Activated B cell treated with CpG ODN at 0.5 μM for 24 hours (primary cell): ENCODE measurements around the gene SFXN5. TPM values are rescaled to one million over a fixed set of nuclear protein-coding genes. Genes with fewer than 3 reads are reported as not detected.
A peak's percentile ranks its signal among the peaks of the same experiment; 100 is the strongest.

Experiments
- ATAC-seq: fragments of 200-7000 bp; cut with Tn5 transposase; one replicate; pipeline ENCODE4 v1.10.0; 2021; ENCODE audit warnings: low read depth, mild to moderate bottlenecking, moderate library complexity
- CTCF ChIA-PET: fragments of 350-600 bp; sonication (Branson Sonifier 250); formaldehyde crosslinking; loops from one replicate; lab custom pipeline; 2021; ENCODE audit warnings: antibody characterized with exemption; lab: Charles Lee
- POLR2A ChIA-PET: fragments of 350-600 bp; sonication (Branson Sonifier 250); formaldehyde crosslinking; loops from one replicate; lab custom pipeline; 2021; ENCODE audit warnings: antibody characterized with exemption; lab: Charles Lee
- DNase-seq: peaks from one replicate; pipeline ENCODE4 v3.0.0; 2022
- H3K27ac Mint-ChIP-seq: one replicate; pipeline ENCODE4 v1.8.0; 2020; ENCODE audit warnings: mixed read lengths
- H3K27me3 Mint-ChIP-seq: one replicate; pipeline ENCODE4 v1.8.0; 2021; ENCODE audit warnings: mixed read lengths
- H3K36me3 Mint-ChIP-seq: one replicate; pipeline ENCODE4 v1.8.0; 2021; ENCODE audit warnings: low read depth, mixed read lengths
- H3K4me1 Mint-ChIP-seq: one replicate; pipeline ENCODE4 v1.8.0; 2021; ENCODE audit warnings: mixed read lengths
- H3K4me3 Mint-ChIP-seq: one replicate; pipeline ENCODE4 v1.8.0; 2020; ENCODE audit warnings: mild to moderate bottlenecking, mixed read lengths
- H3K9me3 Mint-ChIP-seq: one replicate; pipeline ENCODE4 v1.8.0; 2020; ENCODE audit warnings: mixed read lengths
- intact Hi-C: fragments of 100-400 bp; cut with micrococcal nuclease; formaldehyde crosslinking; loops from one replicate; pipeline ENCODE4 v1.15.1; 2024
- total RNA-seq: library from RNA; stranded (reverse); gene quantifications from 2 replicates; pipeline ENCODE4 v1.2.3, GENCODE V29; 2022
- TF ChIP-seq, protein P1 (sequence below): fragments of 200-600 bp; IDR thresholded peaks from one replicate; pipeline ENCODE4 v1.8.0; 2022; ENCODE audit warnings: antibody characterized with exemption, mild to moderate bottlenecking

SFXN5 gene
- total RNA-seq, 1 donor from 2014 or later, result 13.9 TPM

DNA sequence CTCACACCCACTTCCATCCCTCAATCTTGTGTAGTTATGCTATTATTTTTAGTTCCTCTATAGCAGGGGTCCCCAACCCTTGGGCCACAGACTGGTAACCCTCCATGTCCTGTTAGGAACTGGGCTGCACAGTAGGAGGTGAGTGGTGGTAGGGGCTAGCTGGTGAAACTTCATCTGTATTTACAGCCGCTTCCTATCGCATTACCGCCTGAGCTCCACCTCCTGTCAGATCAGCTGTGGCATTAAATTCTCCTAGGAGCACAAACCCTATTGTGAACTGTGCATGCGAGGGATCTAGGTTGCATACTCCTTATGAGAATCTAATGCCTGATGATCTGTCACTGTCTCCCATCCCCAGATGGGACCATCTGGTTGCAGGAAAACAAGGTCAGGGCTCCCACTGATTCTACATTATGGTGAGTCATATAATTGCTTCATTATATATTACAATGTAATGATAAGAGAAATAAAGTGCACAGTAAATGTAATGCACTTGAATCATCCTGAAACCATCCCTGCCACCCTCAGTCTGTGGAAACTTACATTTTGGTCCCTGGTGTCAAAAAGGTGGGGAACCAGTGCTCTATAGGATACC, 42.9 kb upstream of the SFXN5 start:
- intact Hi-C loops, result loop anchor here (5.0 kb wide), 4 partner anchors 118 to 1843 kb away; partner anchors contain the start of genes ALMS1, CCT7, EMX1 and POLE4
- no peak overlapping the region for H3K27ac Mint-ChIP-seq

DNA sequence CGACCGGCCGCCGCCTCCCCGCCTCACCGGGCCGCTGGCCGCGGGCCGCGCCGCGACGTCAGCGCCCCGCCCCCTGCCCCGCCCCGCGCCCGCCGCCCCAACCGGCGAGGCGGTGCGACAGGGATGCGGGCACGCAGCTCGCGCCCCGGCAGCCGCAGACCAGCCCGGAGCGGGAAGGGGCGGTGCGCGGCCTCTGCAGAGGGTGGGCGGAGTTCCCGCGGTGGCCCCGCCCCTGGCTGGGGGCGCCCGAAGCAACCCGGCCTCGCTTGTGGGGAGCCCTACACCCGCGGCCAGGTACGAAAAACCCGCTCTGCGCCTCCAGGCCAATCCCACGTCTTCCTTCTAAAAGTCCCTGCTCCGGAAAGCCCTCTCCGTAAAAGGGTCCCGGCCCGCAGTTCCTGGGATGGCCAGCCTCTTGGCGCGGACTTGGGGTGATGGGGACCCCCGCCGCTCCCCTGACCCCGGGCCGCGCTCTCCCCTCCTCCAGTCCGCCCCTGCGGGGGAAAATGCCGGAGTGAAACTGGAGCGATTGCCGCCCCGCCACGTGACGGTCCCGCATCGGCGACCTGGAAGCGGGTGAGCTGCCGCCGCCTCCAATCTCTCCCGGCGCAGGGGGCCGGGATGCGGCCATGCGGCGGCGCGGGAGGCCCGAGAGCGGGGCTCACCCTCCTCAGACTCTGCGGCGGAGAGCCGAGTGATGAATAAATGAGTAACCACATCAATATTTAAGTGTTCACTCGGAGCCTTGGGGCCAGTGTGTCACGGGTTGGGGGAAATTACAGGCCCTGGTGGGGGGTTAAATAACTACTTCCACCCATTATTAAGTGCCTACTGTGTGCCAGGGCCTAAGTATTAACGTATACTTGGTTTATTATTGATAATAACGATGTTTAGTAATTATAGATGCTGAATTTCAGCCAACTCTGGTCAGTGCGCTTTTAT, 41.7 kb upstream of the SFXN5 start, which contains the start of gene RAB11FIP5:
Gene RAB11FIP5, minus strand, starts transcription at position 36 of the 942 bp plus-strand sequence. CDS start 171 bp downstream, outside the sequence.
- TF ChIP-seq, protein P1, sequence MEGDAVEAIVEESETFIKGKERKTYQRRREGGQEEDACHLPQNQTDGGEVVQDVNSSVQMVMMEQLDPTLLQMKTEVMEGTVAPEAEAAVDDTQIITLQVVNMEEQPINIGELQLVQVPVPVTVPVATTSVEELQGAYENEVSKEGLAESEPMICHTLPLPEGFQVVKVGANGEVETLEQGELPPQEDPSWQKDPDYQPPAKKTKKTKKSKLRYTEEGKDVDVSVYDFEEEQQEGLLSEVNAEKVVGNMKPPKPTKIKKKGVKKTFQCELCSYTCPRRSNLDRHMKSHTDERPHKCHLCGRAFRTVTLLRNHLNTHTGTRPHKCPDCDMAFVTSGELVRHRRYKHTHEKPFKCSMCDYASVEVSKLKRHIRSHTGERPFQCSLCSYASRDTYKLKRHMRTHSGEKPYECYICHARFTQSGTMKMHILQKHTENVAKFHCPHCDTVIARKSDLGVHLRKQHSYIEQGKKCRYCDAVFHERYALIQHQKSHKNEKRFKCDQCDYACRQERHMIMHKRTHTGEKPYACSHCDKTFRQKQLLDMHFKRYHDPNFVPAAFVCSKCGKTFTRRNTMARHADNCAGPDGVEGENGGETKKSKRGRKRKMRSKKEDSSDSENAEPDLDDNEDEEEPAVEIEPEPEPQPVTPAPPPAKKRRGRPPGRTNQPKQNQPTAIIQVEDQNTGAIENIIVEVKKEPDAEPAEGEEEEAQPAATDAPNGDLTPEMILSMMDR, result no peak
- Mint-ChIP-seq H3K27me3 (no peaks in the 10 kb centered on the region), H3K9me3 (no peaks in the 10 kb centered on the region), H3K27ac (peak within 1 kb of the TSS; percentile 59), H3K36me3 (no peaks in the 10 kb centered on the region), H3K4me3 (peak within 1 kb of the TSS; percentile 77), H3K4me1 (peaks cover 11% of the 10 kb centered on the region)
- ATAC-seq, result peak; percentile 91
- intact Hi-C loops, result loop anchor here (1.0 to 5.0 kb wide), 9 partner anchors 42 to 1844 kb away; partner anchors contain the start of genes ALMS1, CCT7, EMX1 and FBXO41
- CTCF ChIA-PET, result interaction anchor here (1.4 kb wide), 1 partner anchor 64 kb away, joined by 6 read pairs; no protein-coding TSS in a partner anchor
- peak; percentile 75 for DNase-seq
- POLR2A ChIA-PET, result interaction anchor here (0.6 to 0.8 kb wide), 4 partner anchors 13 to 180 kb away, joined by 3 to 7 read pairs (median 4); partner anchors contain the start of gene EGR4

More for the DNA sequence above, 42.9 kb upstream of the SFXN5 start:
- H3K27me3 Mint-ChIP-seq, result no peaks in the 10 kb centered on the region
- H3K4me1 Mint-ChIP-seq, result peaks cover 11% of the 10 kb centered on the region
- no peak for DNase-seq
- H3K4me3 Mint-ChIP-seq, result peak overlapping the region; percentile 49
- ChIA-PET CTCF (interaction anchor here (1.4 kb wide), 1 partner anchor 63 kb away, joined by 6 read pairs; no protein-coding TSS in a partner anchor), POLR2A (interaction anchor here (0.8 kb wide), 1 partner anchor 38 kb away, joined by 3 read pairs; no protein-coding TSS in a partner anchor)
- ATAC-seq, result no peak
- H3K9me3 Mint-ChIP-seq, result no peaks in the 10 kb centered on the region
- no peaks in the 10 kb centered on the region for H3K36me3 Mint-ChIP-seq
- TF ChIP-seq, protein P1, result no peak

DNA sequence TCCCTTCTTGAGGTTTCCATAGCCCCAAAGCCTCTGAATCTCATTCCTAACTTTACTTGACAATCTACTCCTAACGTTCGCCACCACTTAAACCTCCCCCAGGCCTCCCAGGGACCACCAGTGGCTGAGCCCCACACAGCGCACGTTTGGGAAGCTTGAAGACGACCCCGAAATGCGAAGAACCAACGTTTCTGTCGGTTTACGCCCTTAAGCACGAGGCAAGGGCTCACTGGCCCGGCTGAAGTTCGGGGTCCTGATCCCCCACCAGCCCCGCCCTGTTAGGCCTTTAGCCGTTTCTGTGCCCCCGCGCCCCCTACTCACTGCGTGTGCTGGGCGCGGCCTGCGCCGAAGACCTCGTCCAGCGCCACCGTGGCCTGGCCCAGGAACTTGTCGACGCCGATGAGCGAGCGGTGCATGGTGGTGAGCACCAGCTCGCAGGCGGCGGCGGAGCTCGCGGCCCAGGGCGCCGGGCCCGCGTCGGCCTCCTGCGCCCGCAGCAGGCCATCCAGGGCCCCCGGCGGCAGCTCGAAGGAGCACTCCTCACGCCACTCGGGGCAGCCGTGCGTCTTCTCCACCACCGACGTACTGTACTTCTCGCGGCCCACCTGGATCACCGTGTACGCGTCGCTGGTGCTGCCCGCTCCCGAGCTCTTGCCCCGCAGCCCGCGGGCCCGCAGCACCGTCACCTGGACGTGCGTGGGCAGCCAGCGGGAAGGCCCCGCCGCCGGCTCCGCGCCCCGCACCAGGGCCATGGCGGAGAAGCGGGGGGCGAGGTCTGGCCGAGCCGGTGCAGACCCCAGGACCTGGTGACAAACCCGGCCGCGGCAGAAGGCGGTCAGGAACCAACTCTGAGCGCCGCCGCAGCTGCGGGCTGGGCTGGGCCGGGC, 40.8 kb upstream of the SFXN5 start:
- TF ChIP-seq, protein P1, result no peak
- Mint-ChIP-seq H3K4me3 (peak overlapping the region; percentile 77), H3K9me3 (no peaks in the 10 kb centered on the region), H3K27me3 (no peaks in the 10 kb centered on the region), H3K27ac (peak overlapping the region; percentile 59), H3K36me3 (no peaks in the 10 kb centered on the region), H3K4me1 (peaks cover 11% of the 10 kb centered on the region)
- ChIA-PET CTCF (interaction anchor here (0.5 kb wide), 1 partner anchor 129 kb away, joined by 3 read pairs; no protein-coding TSS in a partner anchor), POLR2A (interaction anchor here (0.6 to 1.5 kb wide), 4 partner anchors 12 to 181 kb away, joined by 3 to 7 read pairs (median 4); partner anchors contain the start of genes EGR4 and SFXN5)
- intact Hi-C loops, result loop anchor here (2.0 to 5.0 kb wide), 7 partner anchors 65 to 1845 kb away; partner anchors contain the start of genes ALMS1, CCT7, EMX1 and FBXO41
- DNase-seq, result peak; percentile 35
- ATAC-seq, result peak; percentile 26

DNA sequence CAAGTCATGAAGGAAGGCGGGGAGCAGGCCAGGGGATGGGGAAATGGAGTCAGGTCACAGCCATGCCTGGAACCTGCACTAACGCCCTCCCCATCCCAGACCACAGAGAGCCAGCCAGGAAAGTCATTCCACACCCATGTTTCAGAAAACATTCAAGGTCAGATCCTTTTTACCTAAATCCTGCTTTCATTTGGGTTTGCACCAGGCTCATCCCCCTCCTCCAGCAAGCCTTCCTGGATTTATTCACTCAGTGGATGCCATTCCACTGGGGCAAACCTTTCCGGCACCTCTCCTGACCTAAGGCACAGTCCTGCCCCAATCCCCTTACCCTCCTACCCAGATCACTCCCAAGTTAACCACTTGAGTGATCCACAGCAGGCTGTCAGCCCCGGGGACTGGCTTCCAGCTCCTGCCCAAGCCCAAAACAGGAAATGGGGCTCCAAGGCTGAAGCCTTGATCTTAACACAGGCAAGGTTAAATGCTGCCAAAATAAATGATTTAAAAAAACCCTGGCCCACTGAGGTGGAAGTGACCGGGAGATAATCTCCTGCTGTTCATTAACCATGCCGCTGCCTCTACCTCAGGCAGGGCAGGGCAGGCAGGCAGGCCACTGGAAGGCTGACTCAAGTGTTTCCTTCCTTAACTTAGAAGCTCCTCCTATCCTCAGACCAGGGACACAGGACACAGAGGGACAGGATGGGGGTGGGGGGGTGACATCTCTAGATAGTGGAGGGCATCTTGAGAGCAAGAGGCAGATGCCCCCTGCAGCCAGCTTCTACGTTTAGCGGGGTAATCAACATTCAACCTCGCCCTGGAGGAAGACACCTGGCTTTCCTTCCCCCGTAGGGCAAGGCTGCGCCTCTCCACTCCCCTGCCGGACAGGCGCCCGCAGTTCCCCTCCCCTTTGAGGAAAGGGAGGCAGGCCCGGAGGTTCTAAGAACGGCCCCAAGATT, 39.8 kb upstream of the SFXN5 start:
- H3K4me3 Mint-ChIP-seq, result peak overlapping the region; percentile 77
- ChIA-PET CTCF (no interaction called here), POLR2A (interaction anchor here (1.5 kb wide), 1 partner anchor 40 kb away, joined by 4 read pairs; the partner anchor contains the start of gene SFXN5)
- ATAC-seq (no peak), DNase-seq (no peak)
- H3K9me3 Mint-ChIP-seq, result no peaks in the 10 kb centered on the region
- H3K27ac Mint-ChIP-seq, result peak overlapping the region; percentile 59
- intact Hi-C loops, result loop anchor here (2.0 to 5.0 kb wide), 7 partner anchors 65 to 1846 kb away; partner anchors contain the start of genes ALMS1, CCT7, EMX1 and FBXO41
- no peaks in the 10 kb centered on the region for H3K36me3 Mint-ChIP-seq
- peaks cover 11% of the 10 kb centered on the region for H3K4me1 Mint-ChIP-seq
- TF ChIP-seq, protein P1, result no peak
- no peaks in the 10 kb centered on the region for H3K27me3 Mint-ChIP-seq
